HG03064 (cell line): ENCODE results near the gene AQP5.

ENCODE experiments used
- ATAC-seq: cut with Tn5 transposase; IDR thresholded peaks from one replicate; pipeline ENCODE4 v1.9.1; 2021; ENCODE audit warnings: low read depth; ENCODE audit not compliant: unreplicated experiment

AQP5 gene

GRCh38 chr12:50014342-50014741 is 52.7 kb downstream of the AQP5 start:
- ATAC-seq = no peak
